Astrocyte (in vitro differentiated cells and primary cell): Measurements from ENCODE around the gene GNAO1.

Experiments used
- EZH2 ChIP-seq: IDR thresholded peaks from 2 replicates; pipeline ENCODE4 v1.6.1; 2012; ENCODE audit warnings: mild to moderate bottlenecking, low read length, inconsistent platforms; ENCODE audit not compliant: insufficient read depth
- TF ChIP-seq, protein P1 (sequence below): IDR thresholded peaks from 2 replicates; pipeline ENCODE4 v1.5.1; 2011; ENCODE audit warnings: low read depth, mild to moderate bottlenecking, inconsistent platforms, low read length, moderate library complexity; ENCODE audit not compliant: insufficient read depth

DNA sequence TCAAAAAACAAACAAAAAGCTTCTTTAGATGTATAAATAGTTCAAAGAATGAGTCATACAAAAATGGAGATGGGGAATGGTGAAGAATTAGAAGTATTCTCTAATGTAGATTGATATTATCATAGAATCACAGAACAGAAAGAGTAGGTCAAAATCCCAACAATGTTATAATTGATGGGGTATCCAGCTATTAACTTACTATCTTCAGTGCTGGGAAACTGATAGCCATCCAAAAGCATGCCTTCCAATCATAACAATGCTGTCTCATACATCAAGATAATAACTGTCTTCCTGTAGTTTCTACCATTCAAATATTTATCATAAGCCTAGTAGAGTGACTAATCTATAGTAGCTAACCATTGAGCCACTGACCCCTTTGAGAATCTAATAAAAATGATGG, 26.7 kb upstream of the GNAO1 start:
- TF ChIP-seq, protein P1, sequence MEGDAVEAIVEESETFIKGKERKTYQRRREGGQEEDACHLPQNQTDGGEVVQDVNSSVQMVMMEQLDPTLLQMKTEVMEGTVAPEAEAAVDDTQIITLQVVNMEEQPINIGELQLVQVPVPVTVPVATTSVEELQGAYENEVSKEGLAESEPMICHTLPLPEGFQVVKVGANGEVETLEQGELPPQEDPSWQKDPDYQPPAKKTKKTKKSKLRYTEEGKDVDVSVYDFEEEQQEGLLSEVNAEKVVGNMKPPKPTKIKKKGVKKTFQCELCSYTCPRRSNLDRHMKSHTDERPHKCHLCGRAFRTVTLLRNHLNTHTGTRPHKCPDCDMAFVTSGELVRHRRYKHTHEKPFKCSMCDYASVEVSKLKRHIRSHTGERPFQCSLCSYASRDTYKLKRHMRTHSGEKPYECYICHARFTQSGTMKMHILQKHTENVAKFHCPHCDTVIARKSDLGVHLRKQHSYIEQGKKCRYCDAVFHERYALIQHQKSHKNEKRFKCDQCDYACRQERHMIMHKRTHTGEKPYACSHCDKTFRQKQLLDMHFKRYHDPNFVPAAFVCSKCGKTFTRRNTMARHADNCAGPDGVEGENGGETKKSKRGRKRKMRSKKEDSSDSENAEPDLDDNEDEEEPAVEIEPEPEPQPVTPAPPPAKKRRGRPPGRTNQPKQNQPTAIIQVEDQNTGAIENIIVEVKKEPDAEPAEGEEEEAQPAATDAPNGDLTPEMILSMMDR, result no peak
- no peak for TF ChIP-seq EZH2
